HG03575 (cell line): ENCODE results near the gene IRF4.

ENCODE experiments used
- ATAC-seq: cut with Tn5 transposase; IDR thresholded peaks from one replicate; pipeline ENCODE4 v1.9.1; 2021; ENCODE audit not compliant: unreplicated experiment, insufficient number of reproducible peaks, low FRiP score; ENCODE audit errors: extremely low read depth

The IRF4 gene

DNA sequence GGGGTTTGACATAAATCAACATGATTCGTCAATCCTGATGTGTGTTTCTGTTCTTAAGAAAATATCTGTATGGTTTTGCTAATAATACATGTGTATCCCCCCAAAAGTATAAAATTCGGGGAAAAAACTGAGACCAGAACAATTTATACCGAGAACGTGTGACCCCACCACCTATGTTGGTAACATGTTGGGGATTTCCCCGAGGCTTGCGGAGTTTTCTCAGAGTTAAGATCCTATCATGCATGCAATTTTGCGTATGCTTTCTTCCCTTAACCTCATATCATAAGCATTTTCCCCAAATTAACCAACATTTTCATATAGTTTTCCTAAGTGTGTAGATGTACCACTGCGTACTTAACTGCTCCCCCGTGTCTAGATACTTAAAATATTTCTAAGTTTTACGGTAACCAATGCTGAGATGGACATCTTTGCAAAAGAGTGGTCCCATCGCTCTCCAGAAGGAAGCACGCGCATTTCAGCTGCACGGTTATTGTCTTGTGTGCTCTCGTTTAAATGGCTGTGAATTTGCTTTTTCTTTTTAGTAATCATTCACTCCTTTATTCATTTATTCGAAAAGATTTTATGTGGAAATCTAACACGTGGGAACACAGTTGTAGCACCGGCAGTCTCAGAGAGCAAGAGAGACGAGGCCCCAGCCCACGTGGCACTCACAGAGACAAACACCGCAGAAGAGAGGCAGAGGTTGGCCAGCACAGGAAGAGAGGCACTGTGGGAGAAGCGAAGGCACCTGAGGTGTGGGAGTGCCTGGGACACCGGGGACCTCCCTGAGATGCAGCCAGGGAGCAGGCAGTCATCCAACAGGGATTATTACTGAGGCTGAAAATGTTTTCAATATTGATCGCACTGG lies 13.2 kb upstream of the IRF4 start:
- ATAC-seq, result no peak

DNA sequence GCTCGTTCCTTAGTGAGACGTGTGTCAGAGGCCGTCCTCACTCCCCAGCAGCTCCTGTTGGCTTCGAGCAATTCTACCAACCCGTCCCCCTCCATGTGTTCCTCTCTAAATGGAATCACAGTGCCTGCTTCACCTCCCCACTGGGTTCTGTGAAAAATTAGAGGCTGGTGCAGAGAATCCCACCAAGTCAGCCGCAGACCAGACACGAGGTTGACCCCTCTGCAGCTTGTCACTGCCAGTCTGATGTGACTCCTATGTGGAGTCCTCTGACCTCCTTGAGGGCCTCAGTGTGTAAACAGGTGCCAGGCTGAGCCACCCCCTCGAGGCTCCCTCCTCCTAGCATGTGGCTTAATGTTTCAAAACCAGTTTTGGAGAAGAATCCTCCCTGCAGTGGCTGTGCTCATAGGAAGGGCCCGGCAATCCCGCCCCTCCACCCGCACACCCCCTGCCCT lies 12.6 kb upstream of the IRF4 start:
- no peak for ATAC-seq

DNA sequence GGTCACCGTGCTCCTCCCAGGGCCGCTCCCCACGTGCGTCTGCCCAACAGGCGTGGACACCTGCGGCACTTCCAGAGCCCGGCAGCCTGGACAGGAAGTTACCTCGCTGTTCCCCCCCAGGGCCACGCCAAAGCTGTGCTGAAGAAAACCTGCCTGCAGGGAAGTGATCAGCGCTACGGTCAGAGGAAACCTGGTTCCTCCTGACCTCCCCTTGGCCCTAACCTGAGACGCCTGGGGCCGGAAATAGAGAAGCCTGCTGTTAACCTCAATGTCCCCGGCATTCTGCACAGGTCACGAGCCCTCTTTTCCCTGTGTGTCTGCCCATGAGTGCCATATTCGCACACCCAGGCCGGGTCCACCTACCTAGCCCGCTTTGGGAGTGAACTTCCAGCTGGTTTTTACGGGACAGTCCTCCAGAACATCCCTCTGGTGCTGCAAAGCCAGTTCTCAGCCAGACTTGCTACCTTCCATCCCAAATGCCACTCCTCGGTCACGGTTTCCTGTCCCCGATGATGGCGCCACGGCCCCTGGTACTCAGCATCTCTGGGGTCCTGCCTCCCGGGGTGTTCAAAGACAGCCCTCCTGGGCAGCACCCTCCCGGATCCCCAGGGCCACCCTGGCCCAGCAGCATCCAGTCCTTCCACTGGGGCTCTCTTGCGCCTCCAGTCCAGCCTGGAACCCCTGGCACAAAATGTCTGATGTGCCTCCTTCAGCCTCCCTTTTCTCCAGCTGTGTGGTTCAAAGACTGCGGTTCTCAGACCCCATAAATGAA lies 12.0 kb upstream of the IRF4 start:
- no peak for ATAC-seq

DNA sequence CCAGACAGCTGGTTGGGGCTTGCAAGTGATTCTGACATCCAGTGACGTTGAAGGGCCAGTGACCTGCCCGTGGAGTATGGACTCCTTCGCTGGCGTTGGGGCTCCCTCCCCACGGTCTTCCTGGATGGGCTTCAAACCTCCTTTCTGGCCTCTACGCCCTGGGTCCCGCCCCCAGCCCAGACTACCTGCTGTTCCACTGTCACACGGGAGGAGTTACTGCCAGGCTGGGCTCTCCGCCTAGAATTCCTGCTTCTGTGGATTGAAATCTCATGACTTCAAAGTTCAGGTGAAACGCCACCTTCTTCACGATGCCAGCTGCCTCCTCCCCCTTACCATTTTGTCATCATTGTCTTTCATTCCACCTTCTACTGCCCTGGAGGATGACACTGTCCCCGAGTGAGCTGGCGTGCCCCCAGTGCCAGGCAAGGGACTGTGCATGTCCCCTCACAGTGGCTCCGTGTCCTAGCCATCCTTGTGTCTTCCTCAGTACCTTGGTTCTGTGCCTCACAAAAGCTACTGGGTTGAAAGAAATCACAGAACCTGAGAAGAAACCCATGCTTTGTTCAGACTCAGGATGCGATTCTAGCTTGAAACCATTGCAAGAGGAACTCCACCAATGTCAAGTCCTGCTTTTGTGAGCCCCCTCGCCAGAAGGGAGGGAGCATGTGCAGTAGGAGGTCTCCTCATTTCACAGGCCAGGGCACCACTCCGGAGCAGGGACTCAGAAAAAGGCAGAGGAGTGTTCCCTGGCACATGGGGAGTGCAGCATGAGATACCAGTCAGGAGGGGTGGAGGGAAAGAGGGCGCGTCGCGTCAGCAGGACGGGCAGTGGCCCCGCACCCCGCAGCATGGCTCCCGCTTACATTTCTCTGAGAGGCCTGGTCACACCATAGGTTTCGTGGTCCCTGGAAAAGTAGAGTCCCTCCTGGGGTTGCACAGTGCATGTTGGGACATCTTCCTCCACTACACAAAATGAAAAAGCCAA lies 11.0 kb upstream of the IRF4 start:
- no peak for ATAC-seq

DNA sequence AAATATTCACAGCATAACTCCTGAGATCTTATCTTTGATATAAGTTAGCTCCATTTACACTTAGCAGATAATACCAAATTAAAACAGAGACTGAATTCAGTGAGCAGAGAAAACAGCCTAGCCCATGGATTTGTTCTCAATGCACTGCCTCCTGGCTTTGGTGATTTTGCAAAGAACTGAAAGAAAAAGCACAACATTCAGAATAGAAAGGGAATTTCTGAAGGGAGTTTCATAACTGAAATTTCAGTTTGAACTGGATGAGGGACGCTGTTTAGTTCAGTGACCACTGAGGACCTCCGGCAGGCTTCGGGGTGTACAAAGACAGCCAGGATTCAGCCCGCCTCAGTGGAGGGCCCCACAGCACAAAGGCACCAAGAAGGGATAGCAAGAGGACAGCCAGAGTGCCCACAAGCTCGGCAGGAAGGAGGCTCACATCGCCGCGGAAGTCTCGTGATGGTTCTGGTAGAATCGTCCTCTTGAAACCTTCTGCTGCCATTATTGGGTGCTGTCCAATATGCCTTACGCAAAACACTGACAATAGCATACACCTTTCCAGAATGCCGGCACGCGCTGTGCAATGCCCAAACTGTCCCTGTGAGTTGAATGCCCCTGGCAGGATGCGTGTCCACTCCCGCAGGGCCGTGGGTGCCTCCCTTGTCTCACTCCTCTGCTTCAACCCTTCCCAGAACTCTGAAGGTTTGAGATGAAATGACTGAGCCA lies 9.7 kb upstream of the IRF4 start:
- ATAC-seq, result no peak

DNA sequence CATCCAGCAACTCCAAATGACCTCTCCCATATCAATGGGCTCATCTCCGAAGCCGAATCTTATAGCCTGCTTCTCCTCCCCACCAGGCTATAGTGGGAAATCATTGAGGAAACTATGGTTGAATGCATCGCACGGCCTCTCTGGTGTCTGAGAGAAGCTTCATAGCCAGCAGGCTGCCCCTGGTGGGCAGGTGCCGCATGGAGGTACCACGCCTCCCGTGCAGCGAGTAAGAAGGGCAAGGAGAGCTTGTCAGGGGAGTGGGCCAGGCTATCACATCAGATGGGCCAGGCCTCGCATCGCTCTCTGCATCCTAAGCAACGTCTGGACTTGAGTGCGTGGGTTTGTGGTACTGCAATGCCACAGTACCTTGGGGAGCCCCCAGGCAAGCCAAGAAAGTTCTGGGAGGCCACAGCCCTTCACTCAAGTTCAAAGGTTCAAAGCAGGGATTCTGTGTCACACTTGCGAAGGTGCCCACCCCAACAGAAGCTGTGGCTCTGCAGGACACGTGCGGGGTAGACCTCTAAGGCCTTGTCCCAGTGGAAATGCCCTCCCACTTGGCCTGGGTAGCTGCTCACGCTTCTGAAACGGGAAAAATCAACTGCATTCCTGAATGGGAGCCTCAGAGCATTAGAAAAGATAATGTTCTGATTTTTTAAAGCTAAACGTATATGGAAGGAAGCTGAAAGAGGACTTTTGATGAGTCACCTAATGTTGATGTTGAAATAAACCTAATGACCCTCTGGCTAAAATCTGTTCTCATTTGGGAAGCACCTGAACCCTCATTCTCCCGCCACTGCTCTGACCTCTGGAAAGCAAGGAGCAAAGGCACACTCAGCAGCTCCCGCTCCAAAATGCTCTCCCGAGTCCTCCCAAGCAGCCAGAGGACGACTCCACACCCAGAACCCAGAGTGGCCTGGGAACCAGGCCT lies 8.4 kb upstream of the IRF4 start:
- no peak for ATAC-seq

DNA sequence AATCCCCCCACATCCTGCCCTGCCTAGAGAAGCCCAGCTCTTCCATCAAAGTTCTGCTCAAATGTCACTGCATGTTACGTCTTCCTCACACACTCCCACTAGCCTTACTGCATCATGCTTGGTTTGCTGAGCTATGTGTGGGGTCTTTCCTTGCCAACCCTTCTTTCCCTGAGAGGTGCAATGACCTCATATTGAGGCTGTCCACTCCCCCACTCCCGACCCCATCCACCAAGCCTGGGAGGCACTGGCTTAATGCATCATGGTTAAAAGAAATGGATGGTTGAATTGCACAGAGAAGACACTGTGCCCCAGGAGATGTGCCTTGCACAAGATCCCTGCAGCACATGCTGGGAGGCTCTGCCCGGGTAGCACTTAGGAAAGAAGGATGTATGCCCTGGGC lies 7.7 kb upstream of the IRF4 start:
- ATAC-seq, result no peak

DNA sequence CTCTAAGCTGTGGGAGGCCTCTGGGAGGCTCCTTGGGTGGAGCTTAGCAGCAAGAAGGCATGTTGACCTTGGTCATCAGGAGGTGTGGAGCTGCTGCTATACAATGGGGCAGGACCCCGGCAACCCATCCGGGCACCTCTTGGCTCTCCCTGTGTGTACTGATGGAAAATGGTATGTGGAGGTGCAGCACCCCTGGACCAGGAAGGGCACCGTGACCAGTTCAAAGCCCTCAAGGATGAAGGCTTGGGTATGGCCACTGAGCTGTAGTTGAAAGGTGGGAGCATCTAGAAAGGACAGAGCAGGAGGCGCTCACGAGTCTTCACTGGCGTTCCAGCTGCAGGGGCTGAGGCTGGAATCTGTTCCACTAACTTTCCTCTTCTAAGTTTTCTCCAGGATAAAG lies 6.7 kb upstream of the IRF4 start:
- ATAC-seq, result no peak

DNA sequence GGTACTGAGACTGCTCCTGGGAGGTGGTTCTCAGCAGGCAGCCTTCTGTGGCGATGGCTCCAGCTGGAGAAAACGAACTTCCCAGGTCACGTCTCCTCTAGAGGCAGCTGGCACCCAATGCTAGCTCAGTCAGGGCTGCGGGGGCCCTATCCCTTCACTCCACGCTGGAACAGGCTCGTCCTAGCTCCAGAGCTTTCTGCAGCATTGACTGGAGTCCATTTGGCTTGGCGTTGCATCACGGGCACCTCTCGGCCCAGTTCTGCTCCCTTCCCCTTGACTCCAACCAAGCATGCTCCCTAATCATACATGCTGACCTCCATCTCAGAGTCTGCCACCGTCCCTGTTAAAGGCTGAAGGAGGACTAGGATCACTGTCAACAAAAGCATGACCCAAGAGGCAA lies 5.9 kb upstream of the IRF4 start:
- ATAC-seq, result no peak

DNA sequence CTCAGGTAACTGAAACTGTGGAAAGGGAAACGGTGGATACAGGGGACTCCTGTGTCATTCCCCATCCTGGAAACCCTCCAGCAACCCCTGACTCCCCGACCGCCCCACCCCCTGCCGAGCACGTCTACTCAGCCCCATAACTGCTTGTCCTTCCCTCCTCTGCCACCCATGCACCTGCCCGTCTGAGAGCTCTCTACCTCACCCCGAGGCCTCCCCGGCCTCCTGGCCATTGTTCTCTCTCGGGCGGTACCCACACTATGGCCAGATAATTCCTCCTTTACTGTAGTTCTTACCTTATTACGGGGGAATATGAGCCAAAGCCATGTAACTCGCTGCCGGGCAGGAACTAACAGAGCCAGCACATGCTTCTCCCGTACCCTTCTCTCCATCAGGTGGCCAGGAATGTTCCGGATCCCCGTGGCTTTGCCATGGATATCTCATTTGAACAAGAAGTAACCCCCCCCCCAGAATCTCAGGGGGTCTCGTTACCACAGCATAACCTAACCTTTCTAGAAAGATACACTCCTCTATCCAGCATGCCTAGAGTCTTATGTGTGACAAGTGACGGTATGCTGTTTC lies 4.8 kb upstream of the IRF4 start:
- no peak for ATAC-seq

DNA sequence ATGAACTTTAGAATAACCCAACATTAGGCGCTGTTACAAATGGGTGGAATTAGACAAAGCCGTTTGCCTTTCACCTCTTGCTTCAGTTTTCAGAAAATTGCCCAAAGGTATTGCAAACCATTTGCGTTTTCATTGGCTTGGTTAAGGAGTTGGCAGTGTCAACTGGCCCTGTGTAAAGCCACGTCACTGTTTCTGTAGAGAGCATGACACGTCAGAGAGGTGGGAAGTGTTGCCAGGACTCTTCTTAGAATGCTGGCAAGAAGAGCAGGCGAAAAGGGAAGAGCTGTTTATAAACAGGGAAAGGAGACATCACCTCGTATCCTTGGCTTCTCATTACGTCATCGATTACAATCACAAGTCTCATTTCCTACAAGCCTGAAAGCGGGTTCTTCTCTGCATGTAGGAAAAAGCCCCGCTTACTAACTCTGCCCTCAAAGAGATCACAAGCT lies 4.2 kb upstream of the IRF4 start:
- no peak for ATAC-seq

DNA sequence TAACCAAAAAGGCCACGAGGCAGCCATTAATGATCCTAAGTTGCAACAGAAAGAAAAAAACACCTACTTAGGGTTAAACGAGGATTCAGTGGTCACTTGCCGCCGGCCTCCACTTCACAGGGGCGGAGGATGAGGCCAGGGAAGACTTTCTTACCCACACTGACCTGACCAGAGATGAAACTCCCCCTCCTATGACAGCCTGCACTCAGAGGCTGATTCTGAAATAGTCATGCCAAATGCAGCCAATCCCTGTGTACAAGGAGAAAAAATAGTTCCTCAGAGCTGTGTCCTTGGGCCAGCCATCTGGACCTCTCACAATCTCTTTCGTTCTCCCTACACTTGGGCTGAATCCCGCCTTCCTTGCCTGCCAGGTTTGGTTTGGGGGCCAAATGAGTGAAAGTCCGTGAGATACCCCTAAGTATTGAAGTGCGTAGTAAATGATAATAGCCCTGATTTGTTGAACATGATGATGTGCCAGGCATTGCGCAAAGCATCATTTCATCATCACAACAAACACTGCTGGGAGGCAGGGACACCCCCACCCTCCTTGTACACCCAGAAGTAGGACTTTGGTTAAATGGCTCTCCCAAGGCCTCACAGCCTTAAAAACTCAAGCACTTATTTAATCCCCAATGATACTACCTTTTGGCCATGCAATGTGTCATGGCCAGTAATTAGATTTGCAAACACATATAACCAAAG lies 3.2 kb upstream of the IRF4 start:
- ATAC-seq, result no peak

DNA sequence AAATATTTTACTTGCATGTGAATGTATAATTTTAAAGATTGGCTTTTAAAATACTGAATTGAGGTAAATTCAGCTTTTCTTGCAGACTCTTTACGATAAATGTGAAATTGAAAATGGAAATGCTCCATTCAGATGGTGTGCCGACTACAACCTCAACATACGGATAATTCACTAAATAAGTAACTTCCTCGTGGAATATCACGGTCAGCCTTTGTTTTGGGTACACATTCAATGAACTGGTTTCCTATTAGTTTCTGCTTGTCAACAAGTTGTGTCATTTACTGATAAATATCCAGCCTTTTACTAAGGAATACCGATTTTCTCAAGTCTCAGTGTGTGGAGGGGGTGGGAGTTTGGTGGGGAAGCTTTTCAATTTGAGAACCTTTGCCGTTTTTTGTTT lies 2.4 kb upstream of the IRF4 start:
- no peak for ATAC-seq

DNA sequence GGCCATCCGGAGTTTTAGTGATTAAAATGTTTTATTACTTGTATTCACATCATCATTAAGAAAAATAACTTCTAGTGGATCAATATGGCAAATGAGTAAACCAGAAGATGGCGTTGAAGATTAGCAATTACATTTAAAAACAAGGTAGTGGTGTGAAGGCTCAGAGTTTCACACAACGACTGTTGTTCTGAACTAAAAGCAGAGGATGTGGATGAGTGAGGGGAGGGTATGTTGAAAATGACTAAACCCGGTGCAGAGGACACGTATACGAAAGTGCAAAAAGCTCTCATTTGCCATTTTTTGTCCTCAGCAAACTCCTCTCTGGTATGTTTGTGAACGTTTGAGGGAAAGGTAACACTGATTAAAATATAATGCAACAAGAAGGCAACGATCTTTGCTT lies 1.9 kb upstream of the IRF4 start:
- no peak for ATAC-seq

DNA sequence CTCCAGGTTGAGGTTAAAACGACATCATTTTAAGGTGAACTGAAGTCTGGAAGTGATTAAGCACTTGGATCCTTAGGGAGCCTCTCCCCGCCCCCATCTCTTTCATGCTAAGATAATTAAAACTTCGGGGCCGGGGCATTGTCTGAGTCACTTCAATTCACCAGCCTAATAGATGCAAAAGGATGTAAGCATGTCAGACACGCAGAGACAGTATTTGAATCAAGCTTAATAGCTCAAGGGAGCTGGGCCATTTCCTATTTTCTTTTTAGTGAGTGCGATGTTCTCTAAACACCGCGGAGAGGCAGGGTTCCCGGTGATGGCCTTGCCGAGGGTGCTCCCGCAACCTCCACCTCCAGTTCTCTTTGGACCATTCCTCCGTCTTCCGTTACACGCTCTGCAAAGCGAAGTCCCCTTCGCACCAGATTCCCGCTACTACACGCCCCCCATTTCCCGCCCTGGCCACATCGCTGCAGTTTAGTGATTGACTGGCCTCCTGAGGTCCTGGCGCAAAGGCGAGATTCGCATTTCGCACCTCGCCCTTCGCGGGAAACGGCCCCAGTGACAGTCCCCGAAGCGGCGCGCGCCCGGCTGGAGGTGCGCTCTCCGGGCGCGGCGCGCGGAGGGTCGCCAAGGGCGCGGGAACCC lies 516 bp upstream of the IRF4 start:
- no peak for ATAC-seq
